Occipital lobe (tissue), 2 donors: ENCODE measurements around the gene TMEM184A. TPM values are rescaled to one million over a fixed set of nuclear protein-coding genes. Genes with fewer than 3 reads are reported as not detected.

Experiments
- DNase-seq: peaks from one replicate; lab custom pipeline; 2025; lab: John Stamatoyannopoulos, UW
- total RNA-seq: library from RNA; depleted of rRNA; stranded (reverse); fragments of >200 nt; gene quantifications from one replicate; pipeline ENCODE4 v1.2.3, GENCODE V29; 2014

Gene TMEM184A
- total RNA-seq, 1 donor from 2014 or later = not detected

DNA sequence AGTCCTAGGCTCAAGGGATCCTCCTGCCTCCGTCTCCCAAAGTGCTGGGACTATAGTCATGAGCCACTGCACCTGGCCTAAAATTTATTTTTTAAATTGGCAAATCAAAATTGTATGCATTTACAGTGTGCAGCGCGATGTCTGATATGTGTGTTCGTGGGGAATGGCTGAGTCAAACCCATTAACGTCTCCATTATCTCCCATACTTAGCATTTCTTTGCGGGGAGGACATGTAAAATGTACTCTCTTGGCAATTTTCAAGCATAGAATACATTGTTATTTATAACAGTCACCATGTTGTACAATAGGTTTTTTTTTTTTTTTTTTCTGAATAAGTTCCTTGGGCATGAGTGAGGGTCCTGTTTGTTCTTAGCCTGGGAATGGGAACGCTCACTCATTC lies 3.8 kb downstream of the TMEM184A start:
- no peak for DNase-seq

DNA sequence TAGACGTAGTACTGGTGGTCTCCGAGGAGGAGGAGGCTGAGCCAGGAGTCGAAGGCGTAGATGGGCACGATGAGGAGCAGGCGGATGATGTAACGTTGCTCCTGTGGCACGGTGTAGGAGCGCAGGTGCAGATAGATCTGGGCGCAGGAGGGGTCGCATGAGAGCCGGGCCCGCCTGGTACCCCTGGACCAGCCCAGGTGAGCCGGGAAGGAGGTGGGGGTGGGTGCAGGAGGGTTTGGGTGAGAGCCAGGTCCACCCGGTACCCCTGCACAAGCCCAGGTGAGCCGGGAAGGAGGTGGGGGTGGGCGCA lies 5.2 kb downstream of the TMEM184A start:
- DNase-seq = no peak

DNA sequence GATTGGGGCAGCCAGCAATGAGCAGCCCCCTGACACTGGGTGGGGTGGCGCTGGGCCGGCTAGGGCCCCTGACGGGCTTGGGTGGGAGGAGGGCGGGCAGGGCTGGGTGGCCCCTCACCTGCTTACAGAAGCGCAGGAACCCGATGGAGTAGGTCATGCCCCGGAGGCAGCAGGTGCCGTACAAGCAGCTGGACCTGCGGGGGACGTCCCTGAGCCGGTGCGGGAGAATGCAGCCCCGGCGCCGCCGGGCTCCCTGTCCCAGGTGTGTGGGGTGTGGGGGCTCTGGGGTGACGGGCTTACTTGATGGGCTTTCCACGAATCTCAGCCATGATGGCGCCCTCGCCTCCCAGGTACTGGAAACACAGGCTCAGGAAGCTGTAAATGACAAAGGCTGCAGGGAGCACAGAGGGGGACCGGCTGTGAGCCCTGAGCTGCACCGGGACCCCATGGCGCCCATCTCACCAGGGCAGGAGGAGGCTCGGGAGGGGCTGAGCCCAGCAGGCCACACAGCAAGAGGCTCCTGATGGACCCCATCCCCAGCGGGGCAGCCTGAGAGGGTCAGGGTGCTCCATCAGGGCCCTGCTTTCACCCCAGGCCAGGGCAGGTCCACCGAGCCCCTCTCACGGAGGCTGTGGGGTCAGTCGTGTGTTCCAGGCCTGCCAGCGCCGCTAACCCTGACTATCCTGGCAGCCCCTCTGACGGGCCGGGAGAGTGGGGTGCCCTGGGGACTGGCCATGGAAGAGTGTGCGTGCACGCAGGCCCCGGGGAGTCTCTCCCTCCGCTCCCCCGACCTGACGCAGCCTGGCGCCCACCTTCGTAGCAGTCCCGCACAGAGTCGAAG lies 5.8 kb downstream of the TMEM184A start:
- no peak for DNase-seq

DNA sequence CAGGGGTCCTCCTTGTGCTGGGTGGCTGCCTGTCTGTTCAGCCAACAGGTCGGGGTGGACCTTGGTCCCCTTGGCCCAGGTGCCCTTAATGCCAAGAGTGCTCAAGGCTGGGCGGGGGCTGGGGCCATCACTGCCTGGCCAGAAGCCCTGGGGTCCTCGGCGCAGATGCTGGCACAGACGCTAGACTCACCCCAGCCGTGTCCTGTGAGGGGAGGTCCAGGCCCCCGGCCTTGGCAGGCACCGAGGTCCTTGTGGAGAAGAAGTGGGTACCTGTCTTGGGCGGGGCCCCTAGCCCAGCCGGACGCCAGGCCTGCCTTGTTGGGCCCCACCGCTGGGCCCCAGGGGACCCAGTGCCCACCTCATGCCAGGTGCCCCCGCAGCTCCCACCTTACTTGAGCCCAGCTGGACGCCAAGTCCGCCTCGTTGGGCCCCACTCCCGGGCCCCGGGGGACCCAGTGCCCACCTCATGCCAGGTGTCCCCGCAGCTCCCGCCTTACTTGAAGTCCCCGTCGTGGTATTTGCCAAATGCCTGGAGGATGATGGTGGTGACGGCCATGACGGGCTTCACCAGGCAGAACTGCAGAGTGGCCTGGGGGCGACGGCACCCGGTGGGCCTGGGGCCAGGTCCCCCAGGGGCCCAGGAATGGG lies 6.5 kb downstream of the TMEM184A start:
- DNase-seq = no peak

DNA sequence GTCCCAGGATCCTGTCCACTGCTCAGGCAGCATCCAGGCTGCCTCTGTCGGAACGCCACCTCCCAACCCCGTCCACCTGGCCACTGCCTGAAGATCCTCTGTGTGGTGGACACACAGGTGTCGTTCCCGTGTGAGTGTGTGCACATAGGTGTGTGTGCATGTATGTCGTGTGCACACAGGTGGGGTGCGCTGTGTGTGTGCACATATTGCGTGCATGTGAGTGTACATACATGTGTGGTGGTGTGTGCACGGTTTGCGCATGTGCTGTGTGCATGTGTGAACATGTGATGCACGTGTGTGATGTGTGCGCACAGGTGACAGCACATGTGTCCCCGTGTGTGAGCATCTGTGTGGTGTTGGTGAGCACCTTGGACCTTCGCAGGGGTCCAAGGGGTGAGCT lies 7.1 kb downstream of the TMEM184A start:
- DNase-seq = no peak

DNA sequence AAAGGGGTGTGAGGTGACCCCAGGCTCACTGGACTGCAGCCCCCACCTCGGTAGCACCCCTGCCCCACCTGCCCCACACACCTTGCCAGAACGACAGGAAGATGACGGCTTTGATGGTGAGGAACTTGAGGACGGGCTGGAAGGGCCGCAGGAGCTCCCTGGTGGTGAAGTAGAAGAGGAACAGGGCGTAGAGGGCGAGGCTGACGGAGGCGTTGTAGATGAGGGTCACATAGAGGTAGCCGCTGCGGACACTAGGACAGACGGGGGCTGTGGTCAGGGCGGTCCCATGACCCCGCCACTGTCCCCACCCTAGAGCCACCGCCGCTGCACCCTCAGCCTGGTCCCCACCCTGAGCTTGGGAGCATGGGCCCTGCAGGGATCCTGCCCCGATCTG lies 7.6 kb downstream of the TMEM184A start:
- DNase-seq = no peak

DNA sequence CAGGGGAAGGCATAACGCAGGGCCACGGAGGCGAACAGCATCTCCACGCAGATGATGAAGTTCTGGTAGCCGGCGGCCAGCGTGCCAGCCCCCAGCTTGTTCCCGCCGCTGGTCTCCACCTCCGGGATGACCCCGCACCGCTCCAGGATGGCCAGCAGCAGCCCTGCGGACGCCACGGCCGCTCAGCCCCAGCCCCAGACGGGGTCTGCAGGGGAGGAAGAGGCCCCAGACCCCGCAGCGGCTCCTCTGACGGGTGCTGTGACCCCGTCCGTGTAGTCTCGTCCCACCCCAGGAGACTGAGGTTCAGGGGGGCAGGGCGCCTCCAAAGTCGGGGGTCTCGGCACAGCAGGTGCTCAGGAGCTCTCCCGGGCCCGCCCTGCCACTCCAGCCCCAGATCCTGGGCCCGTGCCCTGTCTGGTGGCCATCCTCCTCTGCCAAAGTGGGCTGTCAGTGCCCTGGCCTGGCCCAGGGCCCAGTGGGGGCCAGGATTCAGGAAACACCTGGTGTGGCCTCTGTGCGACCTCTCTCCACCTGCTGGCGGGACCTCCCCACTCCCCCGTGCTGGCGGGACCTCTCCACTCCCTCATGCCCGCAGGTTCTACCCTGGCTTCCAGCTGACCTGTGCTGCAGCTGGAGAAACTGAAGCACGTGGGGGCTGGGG lies 8.1 kb downstream of the TMEM184A start:
- DNase-seq = no peak

DNA sequence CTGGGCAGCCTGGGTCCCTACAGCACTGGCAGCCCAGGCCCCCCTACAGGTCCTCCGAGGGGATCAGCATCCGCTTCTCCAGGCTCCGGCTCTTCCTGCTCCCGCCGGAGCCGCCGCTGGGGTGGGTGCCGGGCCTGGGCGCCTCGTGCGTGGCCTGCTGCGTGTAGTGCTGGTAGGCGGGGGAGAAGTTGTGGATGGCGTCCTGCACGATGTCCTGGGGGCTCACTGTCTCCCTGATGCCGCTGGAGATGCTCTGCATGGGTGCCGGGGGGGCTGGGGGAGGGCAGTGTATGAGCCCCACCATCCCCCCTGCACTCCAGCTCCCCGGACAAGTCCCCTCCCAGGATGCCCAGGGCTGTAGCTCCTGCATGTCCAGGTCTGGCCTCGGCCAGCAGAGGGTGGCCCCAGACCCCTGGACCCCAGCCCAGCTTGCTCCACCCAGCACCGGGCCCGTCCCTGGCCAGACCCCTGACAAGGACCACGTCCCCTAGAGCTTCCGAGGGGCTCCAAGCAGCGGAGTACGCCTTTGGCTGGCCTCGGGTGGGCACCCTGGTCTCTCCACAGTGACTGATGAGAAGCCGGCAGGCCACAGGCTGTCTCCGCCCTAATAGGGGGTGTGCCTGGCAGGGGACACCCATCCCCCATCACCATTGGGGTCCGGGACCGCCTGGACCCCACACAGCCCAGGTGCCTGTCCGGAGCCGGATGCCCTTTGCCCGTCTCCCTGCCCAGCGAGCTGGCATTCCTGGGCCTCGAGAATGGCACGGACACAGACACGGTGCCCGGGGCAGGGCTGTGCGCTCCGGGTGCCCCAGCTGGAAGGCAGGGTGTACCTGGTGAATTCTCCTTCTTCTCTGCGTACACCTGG lies 8.9 kb downstream of the TMEM184A start:
- no peak for DNase-seq

DNA sequence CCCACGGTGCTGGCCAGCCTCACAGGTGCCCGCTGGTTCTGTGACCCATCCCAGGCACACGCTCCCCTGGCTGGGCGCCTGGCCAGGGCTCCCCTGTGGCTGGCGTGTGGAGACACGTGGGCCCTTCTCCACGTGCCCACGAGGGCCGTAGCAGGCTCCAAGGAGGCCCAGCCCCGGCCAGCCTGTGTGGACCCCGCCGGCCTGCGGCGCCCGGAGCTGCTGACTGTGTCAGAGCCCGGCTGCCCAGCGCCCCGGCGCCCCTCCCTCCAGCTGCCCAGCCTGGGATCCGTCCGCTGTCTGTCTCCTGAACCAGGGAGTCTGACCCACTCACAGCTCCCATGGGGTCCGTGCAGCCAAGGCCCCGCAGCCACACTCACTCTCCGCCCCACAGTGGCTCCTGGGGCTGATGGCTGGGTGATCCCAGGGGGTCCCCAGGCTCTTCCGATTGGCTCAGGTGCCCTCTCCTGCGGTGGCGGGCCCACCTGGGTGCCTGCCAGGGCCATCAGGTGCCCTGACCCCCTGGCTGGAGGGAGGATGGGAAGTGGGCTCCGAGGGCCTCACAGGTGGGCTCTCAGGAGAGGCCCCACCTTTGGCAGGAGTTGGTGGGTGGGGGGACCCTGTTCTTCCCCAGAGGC lies 9.6 kb downstream of the TMEM184A start:
- no peak for DNase-seq

DNA sequence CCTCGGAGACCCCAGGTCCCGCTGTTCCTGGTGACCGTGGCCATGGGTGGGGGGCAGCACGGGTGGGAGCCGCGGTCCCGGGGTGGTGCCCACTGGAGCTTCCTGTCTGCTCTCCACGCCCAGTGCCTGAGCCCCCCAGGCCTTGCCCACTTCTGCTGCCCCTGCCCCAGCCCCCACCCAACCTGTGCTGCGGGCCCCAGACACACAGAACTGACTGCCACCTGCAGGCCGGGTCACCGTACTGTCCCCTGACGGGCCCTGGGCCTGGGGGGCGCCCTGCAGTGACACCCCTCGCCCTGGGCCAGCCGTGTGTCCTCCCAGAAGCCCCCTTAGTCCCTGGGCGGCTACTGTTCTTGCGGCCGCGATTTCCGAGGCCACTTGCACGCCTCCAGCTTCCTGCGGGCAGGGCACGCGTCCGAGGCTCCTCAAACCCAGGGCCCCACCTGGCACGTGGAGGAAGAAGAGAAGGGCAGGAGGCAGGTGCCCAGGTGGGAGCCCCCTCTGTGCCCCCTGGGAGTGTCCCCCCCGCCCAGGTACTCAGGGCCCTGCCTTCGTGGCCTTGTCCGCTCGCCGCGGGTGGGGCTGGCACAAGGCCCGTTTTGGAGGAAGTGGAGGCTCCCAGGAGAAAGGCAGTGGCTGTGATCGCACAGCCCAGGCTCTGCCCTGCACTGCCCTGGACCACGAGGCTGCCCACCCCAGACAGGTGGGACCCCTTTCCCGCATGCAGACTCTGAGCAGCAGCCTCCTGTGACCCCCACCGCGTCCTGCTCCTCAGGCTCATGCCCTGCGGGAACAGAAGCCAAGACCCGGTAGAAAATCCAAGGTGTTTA lies 10.4 kb downstream of the TMEM184A start:
- DNase-seq = no peak

DNA sequence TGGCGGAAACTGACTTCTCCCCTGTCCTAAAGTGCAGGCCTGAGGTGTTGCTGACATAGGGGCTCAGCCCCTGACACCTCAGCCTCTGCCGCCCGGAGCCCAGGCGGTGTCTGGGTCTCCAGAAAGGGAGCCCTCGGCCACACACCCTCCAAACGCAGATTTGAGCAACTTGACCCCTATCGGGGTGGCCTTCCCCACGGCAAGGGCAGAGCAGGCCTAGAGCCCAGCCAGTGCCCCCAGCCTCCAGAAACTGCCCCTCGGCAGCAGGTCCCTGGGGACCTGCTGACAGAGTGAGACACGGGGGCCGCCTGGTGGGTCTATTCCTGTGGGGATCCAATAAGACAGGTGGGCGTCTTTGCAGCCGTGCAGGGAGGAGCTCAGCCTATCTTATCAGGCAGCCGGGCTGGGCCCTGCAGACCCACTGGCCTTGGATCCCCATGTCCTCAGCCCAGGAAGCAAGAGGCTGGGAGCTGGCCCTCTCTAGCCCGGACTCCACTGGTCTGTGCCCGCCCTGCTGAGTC lies 11.0 kb downstream of the TMEM184A start:
- DNase-seq = no peak

DNA sequence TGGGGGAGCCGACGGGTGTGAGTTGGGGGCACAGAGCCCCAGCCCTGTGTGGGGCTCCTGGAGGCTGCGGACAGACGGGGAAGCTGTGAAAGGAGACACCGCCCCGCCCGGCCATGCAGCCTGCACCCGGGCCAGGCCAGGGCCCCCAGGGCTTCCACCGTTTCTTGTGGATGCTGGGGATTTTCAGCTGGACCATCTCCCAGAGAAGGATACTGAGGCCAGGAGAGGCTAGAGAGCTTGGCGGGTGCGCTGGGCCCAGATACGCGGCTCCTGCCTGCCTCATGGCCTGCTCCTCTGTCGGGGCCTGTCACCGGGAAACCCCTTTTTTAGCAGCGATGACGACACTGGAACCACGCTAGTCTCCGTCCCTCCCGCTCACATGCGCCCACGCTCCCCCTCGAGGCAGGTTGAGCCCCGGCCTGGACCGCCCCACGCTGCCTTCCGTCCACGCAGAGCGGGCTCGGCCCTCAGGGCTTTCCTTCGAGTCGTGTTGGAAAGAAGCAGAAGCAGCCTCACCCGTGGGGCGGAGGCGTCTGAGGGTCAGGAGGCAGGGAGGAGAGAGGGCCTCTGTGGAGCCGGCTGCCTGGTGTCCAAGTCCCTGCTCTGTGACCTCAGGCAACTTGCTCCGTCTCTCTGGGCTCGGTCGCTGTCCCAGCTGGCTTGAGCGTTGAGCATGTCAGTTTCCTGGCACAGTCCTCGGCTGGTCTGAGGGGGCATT lies 11.7 kb downstream of the TMEM184A start:
- DNase-seq = no peak

DNA sequence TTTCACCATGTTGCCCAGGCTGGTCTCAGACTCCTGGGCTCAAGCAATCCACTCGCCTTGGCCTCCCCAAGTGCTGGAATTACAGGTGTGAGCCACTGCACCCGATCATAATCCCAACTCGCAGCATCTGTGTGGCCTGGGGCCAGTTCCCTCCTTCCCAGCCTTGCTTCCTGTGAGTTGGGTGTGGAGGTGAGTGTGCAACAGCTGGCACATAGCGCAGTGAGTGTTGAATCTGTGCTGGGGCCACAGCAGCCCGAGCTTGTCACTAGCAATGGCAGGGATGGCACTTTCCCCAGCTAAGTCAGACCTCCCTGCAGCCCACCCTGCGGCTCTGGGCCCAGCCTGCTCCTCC lies 12.2 kb downstream of the TMEM184A start:
- DNase-seq = no peak

DNA sequence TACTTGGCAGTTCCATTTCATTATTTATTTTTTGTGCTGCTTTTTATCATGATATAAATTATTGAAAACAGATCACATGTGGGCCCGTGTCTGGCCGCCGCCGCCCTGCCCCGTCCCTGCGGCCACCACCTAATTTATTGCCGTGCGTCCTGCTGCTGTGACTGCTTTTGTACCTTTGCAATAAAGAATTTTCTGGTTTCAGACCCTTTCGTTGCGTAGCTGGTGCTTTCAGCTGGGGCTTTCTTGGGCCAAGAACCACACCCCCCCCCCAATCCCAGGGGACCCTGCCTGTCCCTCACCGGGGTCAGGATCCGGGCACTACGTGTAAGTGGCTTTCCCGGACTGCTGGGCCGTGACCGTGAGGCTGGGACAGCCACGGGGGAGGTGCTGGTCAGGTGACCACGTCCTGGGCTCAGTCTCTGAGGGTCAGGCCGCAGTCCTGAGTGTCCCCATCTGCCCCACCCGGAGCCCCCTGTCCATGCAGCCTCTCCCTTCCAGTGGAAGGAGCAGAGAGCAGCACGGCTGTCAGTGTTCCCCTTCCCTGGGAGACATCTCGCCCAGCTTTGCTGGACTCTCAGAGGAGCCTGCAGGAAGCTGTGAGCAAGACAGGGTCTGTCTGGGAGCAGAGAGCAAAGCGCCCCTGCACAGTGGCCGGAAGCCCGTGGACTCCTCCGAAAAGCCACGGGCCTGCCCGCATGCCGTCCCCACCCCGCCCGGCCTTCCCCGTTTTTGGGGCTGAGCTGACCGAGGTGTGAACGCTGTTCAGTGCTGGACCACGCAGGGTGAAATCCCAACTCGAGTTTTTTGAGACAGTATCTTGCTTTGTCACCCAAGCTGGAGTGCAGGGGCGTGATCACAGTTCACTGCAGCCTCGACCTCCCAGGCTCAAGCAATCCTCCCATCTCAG lies 12.9 kb downstream of the TMEM184A start:
- no peak for DNase-seq

DNA sequence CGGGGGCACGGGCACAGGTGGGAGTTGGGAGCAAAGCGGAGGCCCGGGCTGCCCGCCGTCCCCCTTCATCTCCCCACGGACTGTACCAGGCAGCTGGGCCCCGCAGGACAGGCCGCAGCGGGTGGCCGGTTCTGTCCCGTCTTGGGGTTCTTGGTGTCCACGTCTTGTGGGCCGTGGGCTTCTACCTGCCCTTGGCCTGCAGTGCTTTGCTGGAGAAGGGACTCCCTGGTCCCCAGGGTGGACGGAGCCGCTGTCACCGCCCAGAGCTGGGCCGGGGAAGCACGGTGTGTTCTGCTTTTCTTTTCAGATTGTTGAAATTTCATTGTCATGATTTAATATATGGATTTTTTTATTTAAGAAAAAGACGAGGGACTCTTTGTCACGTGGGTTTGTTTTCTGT lies 13.7 kb downstream of the TMEM184A start:
- no peak for DNase-seq

DNA sequence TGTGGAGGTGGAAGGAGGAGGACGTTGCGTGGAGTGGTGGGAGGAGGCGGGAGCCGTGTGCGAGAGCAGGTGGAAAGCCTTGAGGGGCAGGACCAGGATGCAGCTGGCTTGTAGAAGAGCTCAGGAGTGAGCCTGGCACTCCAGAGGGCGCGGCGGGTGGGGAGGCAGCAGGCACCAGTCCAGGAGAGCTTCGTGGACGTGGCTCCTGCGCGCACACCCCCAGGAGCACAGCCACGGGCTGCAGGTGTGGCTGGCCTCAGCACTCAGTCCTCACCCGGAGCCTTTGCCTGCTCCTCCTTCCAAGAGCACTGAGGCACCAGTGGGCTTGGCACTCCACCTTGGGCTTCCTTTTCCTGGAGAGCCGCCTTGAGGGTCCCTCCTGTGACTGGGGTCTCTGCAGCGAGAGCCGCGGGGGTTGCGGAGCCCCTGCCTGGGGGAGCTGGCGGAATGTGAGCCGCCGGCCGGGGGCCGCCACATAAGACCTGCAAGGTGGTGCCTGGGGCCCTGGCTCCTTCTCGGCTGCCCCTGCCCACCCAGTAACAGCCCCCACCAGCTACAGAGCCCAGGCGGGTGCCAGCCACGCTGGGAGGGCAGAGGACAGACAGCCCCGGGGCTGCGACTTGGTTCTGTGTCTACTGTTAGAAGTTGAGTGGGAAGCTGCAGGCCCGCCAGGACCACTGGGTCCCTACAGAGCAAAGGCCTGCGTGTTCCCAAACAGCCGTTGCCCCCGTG lies 14.4 kb downstream of the TMEM184A start:
- DNase-seq = no peak

DNA sequence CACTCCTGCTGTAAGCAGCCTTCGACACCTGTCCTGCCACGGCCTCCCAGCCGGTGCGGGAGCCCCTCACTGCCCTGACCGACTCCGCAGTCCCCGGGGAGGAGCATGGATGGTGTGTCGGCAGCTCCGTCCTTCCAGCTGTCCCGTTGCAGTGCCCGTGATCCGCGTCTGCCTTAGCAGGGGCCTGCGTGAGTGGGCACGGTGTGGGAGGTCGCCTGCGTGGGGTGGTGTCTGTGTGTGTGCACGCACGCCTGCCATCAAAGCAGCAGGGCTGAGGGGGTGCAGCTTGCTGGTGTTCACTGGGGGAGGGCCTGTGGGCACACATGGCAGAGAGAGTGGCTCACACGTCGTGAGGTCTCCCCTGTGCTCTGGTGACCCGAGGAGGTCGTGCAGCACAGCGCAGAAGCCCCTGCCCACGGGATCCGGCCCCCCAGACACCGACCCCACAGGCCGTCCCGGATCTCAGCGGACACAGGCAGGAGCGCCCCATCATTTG lies 15.2 kb downstream of the TMEM184A start:
- DNase-seq = no peak
